OCI-LY3 (cell line): Measurements from ENCODE around the gene CLSTN3.

Experiments used
- EZH2phosphoT487 ChIP-seq: fragments of 200-600 bp; shearing (Covaris generic); IDR thresholded peaks from 2 replicates; pipeline ENCODE4 v1.6.1; 2018; ENCODE audit warnings: antibody characterized with exemption, mixed run types, low read depth
- TF ChIP-seq, protein P1 (sequence below): fragments of 200-600, 300-600 bp; sonication (generic); IDR thresholded peaks from 2 replicates; pipeline ENCODE4 v1.5.1; 2014; ENCODE audit warnings: antibody characterized with exemption, low read length, low read depth

- TF ChIP-seq, protein P1, sequence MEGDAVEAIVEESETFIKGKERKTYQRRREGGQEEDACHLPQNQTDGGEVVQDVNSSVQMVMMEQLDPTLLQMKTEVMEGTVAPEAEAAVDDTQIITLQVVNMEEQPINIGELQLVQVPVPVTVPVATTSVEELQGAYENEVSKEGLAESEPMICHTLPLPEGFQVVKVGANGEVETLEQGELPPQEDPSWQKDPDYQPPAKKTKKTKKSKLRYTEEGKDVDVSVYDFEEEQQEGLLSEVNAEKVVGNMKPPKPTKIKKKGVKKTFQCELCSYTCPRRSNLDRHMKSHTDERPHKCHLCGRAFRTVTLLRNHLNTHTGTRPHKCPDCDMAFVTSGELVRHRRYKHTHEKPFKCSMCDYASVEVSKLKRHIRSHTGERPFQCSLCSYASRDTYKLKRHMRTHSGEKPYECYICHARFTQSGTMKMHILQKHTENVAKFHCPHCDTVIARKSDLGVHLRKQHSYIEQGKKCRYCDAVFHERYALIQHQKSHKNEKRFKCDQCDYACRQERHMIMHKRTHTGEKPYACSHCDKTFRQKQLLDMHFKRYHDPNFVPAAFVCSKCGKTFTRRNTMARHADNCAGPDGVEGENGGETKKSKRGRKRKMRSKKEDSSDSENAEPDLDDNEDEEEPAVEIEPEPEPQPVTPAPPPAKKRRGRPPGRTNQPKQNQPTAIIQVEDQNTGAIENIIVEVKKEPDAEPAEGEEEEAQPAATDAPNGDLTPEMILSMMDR = no peak
- TF ChIP-seq EZH2phosphoT487 = no peak
Measured at GRCh38 chr12:7096006-7096932, 33.9 kb upstream of the CLSTN3 start.
